H1 (cell line): Measurements from ENCODE around the gene BBS12. TPM values are rescaled to one million over a fixed set of nuclear protein-coding genes. Genes with fewer than 3 reads are reported as not detected.

Experiments used
- ASH2L ChIP-seq: fragments of 200-600, 300-600 bp; sonication (generic); IDR thresholded peaks from one replicate; pipeline ENCODE4 v1.7.1; 2017; ENCODE audit warnings: low read length
- TBP ChIP-seq: IDR thresholded peaks from 2 replicates; pipeline ENCODE4 v1.6.1; 2011; ENCODE audit warnings: low read depth, low read length, improper control_type of control experiment
- YY1 ChIP-seq: IDR thresholded peaks from 2 replicates; pipeline ENCODE4 v1.6.1; 2011; ENCODE audit warnings: low read depth, mild to moderate bottlenecking, low read length
- polyA plus RNA-seq, 7 experiments: library from polyadenylated mRNA; depleted of rRNA in 3 of 7; stranded (reverse) in 5 of 7; unstranded in 2 of 7; fragments of >200 nt in 5 of 7; fragments of 200-250 nt in 2 of 7; gene quantifications; 1 replicate in 5 of 7; 2 replicates in 1 of 7; 4 replicates in 1 of 7; pipeline versions ENCODE4 v1.2.1 to v1.2.3, GENCODE V29; 2011 to 2013; ENCODE audit warnings: missing spikeins in 2 of 7, mixed read lengths in 2 of 7
- total RNA-seq: library from RNA; stranded (reverse); fragmentation: NEBNext Ultra II Directional; extraction: Animal tissue kit (Norgen Biotek cat#: 25700); gene quantifications from 2 replicates; pipeline ENCODE4 v1.2.1, GENCODE V29; 2021
- TF ChIP-seq, protein P1 (sequence below): IDR thresholded peaks from 2 replicates; pipeline ENCODE4 v1.6.1; 2012; ENCODE audit warnings: inconsistent platforms

The BBS12 gene
- total and polyA plus RNA-seq, 2 of the 8 experiments (the other 6 are each of a cell fraction or from before 2014, with no cell fraction given): 0.88 to 2.6 TPM

DNA sequence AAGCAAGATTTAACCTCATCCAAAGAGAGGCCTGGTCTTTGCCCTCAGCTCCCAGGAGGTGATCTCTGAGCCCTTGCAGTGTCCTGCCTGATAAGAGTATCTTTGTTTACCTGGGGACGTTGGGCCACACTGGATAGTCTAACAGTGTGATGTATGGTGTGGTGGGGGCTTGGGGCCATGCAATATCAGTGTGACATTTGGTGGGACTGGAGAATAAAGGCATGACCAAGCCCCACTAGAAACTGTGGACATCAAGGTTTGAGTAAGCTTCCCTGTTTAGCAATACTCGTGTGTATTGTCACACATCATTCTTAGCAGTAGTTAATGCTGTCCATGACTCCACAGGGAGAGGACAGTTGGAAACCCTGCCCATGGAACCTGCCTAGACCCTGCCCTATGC lies 34.4 kb downstream of the BBS12 start (continued):
- no peak for TF ChIP-seq TBP
- no peak for TF ChIP-seq ASH2L
- no peak for TF ChIP-seq YY1
- TF ChIP-seq, protein P1, sequence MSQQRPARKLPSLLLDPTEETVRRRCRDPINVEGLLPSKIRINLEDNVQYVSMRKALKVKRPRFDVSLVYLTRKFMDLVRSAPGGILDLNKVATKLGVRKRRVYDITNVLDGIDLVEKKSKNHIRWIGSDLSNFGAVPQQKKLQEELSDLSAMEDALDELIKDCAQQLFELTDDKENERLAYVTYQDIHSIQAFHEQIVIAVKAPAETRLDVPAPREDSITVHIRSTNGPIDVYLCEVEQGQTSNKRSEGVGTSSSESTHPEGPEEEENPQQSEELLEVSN: no peak
